Activated naive CD4-positive, alpha-beta T cell treated with Interleukin-2 at 50 U/mL for 16 hours (primary cell): ENCODE data around the gene BLACAT1.

ENCODE experiments used
- DNase-seq: peaks from one replicate; pipeline ENCODE4 v3.0.0-alpha.2; 2020

BLACAT1 gene

DNA sequence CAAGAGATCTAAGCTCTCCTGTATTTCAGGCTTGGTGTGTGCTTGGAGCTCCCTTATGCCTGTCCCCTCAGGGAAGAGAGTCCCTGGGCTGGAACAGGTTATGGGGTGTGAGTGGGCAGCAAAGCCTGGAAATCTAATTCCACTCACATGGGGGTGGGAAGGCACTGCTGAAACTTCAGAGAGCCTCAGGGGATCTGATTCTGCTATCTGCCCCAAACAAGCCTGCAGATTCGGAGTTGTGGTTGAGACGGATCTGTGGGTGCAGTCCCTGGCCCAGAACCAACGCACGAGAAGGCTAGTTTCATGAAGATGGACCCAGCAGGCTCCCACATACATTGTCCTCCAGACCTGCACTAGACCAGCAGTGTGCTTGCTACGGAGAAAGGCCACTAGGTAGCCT lies 2.9 kb downstream of the BLACAT1 start:
- DNase-seq: no peak

DNA sequence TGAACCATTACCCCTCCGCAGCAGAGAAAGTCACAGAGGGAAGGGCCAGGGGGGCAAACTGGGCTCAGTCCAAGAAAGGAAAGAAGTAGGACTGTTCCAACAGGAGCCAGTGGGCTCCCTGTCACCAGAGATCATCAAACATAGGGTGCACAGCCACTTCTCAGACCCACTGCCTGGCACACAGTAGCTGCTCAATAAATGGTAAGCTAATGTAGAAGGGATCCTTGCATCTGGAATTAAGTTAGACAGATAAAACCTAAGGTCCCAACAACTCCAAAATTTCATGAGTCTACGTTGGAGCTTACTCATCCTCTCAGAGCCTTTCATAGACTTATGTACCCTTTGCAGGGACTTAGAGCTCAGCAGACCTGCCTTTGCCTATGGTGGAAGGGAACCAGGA lies 3.5 kb downstream of the BLACAT1 start:
- DNase-seq: no peak

DNA sequence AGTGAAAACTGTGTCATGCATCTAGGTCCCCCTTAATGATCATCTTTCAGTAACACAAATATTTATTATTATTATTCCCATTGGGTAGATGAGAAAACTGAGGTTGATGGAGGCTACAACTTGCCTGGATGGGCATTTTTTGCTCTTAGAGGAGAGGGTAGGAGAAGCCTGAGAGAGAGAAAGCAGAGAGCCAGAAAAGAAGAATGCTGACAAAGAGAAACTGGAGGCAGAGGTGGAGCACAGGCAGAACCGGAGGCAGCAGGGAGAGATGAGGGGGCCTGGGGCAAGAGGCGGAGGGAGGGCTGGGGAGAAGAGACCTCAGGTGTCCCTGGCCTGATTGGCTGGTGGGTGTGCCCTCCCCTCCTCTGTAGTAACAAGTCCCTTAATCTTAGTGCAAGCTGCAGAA lies 4.1 kb downstream of the BLACAT1 start:
- DNase-seq: no peak

DNA sequence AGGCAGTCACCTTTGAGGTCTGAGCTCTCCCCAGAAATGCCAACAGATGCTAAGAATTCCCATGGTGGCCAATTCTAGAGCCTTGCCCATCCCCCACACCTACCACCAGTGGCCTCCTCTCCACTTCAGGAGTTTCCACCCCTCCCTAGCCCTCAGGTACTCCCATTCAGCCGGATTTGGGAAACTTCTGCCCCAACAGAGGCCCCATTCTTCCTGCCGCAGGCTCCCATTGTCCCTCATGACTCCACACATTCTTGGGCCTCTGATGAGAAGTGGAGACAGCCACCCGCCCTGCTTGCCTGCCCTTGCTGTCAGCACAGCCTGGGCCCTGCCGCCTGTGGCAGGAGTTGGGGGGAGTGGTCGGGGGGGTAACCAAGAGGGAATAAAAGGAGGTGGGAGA lies 4.6 kb downstream of the BLACAT1 start:
- DNase-seq: no peak

DNA sequence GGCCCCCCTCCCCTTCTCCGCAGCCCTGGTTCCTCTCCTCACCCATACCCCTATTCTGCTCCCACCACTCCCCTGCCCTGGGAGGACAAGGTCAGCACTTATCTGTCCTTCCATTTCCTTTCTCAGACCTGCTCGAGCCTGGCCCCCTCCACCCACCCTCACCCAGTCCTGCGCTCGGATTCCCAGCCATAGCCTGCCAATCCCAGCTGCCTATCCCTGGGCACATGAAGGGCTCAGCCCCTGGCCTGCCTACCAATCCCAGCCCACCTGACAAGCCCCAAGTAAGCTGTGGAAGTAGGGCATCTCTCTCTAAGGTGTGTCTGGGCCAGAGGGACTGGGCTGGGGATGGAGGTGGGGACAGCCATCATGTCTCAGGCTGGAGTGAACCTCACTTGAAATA lies 5.4 kb downstream of the BLACAT1 start:
- no peak for DNase-seq

GRCh38 chr1:205449750-205450443 lies 5.9 kb downstream of the BLACAT1 start:
- peak; percentile 56 for DNase-seq

DNA sequence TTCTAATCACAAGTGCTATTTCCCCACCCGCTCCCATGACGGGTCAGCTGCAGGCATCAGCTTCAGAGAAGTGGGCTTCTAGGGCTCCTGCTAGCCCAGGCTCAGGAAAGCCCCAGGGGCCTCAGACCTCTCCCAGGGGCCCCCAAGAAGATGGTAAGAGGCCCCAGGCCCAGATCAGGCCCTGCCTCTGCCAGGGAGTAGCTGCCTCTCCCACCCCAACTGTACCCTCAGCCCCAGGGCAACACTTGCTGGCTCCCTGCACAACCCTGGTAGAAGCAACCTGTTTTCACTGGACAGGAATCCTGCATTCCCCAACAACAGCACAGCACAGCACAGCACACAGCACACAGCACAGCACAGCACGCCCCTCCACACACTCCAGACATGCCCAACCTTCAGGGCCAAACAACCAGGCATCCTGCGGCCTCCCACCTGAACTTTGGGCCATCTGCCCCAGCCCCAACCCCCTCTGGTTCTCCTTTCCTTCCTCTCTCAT lies 6.5 kb downstream of the BLACAT1 start:
- DNase-seq: no peak

DNA sequence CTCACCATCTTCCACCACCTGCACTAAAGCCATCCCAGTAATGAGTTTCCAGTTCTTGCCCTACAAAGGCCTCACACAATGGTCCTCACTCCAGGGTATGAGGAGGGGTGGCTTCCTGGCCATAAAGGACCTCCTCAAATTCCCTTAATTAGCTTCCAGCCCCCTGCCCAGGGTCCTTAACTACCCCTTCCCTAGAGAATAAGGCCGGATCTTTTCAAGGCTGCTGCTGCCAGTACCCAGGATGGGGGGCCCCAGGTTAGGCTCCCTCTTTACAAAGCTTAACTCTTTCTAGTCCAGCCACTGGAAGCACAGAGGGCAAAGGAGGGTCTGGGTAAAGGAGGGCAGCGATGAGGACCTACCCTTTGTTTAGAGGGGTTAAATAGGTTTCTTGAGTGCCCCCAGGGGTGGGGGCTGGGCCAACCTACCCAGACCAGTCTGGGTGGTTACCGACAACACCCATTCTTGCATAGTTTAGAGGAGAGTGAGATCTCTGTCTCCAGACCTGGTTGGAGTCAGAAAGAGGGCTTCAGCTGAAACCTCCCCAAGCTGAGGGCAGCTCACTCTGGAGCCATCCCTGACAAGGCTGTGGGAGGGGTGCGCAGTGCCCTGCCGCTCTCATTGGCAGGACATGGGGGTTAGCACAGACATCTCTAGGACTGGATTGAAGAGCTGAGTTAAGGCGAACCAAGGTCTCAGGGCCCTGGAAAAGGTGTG lies 7.1 kb downstream of the BLACAT1 start:
- no peak for DNase-seq

DNA sequence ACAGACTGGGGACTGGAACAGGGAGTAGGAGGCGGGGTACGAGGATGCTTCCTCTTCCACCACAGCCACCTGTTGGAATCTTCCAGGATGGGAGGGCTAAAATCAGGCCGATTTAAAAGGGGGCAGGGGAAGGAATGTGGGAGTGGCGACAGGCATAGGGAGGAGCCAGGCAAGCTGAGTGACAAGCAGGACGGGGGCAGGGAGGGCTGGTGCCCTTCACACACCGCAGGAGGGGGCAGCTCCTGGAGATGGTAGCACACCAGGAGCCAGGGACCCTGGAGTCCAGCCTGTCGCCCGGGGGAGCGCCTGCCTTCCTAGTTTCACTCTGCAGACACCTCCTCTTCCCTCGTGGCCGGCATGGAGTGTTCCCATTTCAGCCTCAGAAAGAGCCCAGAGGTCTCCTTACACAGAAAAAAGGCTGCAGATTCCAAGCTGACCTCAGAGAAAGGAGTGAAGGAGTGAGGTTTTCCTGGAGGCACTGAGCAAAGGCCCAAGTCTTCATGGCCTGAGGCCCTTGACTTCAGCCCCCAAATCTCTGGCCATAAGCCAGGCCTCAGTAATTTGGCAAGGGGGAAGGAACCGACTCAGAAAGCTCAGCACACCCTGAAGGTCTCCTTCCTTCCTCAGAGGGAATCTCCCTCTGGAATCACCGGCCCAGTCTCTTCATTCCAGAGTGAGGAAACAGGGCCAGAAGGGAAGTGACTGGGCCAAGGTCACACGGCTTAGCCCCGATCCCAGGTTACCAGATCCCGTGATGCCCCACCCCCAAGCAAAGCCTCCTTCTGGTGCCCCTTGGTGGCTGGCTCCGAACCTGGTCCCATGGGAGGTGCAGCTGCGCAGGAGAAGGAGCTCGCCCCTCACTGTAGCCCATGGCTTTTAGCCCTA lies 8.1 kb downstream of the BLACAT1 start:
- no peak for DNase-seq

GRCh38 chr1:205446828-205447227 lies 9.0 kb downstream of the BLACAT1 start:
- DNase-seq: no peak

DNA sequence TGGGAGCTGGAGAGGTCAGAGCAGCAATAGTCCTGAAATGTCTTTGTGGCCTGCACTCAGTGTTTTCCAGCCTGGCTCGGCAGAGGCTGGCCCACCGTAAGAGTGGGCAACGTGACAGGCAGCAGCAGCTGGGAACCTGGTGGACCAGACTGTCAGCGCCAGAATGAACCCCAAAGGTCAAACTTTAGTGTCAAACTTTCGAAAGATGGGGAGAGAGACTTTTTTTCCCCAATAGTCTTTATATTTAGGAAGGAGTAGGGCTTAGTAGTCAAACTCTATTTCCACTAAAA lies 10.3 kb downstream of the BLACAT1 start:
- no peak for DNase-seq

DNA sequence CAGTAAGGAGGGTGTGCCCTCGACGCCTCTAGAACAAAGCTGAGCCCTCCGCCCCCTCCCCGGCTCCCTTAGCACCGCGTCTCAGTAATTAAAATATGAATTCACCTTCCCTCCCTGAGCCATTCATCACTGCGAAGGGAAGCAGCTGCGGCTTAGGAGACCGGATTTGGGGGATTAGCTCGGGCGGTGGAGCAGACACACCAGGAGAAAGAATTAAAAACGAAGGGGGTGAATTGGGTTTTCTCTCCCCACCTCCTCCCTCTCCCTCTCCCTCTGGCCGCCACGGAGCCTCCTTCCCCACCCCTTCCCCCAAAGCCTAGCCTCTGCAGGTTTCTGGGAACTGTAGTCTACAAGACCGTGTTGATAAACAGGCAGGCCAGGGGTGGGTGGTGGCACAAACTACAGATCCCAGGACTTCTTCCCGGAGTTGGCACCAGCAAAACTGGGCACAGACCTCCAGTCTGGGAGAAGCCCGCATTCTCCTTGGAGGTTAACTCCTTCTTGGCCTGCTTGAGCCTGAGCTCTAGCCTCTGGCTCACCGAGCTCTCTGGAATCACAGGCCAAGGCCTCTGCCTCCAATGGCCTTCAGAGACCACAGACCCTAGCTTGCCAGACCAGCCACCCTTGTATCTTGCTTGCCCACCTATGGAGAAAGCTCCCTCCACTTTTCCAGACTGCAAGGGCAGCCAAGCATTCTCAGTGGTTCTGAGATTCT lies 10.8 kb downstream of the BLACAT1 start:
- DNase-seq: no peak

DNA sequence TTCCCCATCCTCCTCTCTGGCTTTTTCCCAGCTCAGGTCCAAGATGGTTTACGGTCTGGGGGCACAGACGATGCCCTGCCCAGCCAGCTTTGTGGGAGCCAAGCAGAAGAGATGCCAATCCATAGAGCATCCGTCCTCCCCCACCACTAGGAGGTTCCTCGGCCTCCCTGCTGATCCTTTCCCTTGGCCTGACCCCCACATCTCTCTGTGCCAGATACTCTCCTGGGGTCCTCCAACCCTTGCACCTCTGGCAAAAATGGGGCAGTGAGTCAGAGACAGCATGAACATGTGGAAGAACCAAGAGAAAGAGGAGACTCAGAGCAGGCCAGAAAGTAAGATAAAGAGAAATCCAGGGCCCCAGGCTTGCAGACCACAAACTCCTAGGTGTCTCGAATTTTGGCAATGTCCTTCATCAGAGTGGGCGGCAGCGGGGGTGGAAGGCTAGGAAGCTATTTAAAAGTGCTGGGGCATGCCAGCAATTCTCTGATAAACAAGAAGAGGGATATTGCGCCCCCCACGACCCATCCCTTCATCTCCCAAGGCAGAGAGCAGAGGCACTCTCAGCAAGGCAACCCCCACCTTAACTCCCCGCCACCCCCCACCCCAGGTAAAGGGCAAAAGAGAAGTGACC lies 11.4 kb downstream of the BLACAT1 start:
- DNase-seq: no peak

GRCh38 chr1:205443585-205444299 lies 12.1 kb downstream of the BLACAT1 start:
- no peak for DNase-seq

DNA sequence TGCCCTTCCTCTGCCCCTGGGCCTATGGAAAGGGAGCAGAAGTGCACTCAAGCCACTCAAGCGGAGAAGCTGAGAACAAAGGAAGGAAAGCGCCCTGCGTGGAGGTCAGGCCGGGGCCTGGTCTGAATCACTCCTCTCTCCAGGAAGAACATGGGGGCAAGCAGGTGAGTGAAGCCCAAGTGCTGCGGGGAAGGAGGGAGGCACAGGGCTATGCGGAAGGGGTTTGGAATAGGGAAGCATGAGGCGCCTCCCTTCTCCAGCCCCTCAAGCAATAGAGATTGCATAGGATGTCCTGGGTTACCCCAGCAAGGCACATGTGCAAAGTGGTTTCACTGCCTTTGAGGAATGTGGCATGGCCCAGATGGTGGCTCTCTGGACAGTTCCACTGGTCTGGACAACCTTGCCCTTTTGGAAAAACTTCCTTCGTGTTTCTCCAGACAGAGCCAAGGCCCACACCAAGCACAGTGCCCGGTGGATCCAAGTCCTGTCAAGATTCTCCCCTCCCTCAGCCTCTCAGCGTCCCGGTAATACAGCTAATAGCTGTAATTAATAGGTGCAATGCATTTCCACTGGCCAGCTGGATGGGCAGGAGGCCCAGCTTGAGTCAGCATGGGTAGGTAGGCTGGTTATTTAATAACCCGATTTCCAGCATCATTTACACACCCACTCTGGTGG lies 13.7 kb downstream of the BLACAT1 start:
- DNase-seq: no peak

GRCh38 chr1:205441716-205442050 lies 14.2 kb downstream of the BLACAT1 start:
- no peak for DNase-seq

DNA sequence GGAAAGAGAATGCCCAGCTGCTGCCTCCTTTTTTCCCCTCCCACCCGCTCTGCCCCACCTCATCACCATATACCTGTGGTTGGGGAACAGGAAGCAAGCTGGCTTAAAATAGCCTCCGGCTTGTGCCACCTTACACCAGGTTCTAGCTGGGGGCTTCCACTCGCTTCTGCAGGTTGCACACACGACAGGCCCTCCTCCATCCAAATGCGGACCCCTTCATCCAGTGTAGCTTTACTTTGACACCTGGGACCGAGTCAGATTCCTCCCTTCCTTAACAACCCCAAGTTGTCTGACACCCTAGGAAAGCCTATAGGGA lies 14.6 kb downstream of the BLACAT1 start:
- DNase-seq: no peak

DNA sequence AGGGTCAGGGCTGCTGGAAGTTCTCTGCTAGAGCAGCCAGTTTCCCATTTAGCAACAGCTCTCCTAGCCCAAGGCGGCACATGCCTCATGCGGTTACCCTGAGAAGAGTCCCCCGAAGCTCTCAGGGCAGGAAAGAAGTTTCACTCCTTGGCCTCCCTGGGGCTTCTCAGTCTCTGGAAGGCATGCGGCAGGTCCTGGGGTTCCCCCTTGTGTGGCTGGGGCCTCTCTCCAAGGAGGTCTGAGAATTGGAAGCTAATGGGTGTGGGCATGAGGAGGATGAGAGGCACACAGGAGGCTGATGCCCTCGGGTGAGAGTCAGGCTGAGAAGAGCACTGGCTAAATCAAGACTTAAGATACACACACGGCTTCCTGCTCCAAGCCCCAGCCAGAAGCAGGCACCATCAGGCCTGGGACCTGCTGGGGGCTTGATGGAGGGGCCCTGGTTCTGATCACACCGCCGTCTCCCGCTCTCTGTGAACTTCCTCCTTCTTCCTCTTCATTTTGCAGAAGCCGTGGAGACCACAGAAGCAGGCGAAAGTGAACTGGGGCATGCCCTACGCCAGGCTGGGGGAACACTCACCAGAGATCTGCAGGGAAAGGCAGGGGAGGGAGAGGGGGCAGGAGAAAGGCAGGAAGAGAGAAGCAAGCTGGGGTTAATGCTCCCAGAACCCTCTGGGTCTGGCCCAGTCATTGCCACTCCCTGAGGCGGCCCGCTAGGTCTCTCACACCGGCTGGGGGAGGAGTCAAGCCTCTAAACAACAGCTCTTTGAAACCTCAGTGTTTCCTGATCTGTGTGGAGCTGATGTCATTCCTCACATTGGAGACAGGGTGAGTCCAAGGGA lies 15.1 kb downstream of the BLACAT1 start:
- peak; percentile 66 for DNase-seq

GRCh38 chr1:205440121-205440475 lies 15.7 kb downstream of the BLACAT1 start:
- no peak for DNase-seq

GRCh38 chr1:205438213-205439158 lies 17.4 kb downstream of the BLACAT1 start:
- DNase-seq: no peak
